TTC549 (cell line): ENCODE data around the gene ARHGEF6.

ENCODE experiments used
- FAIRE-seq: peaks from 2 replicates; lab custom pipeline; 2012; peaks lifted over from hg19 to GRCh38; lab: Jason Lieb, UNC

Gene ARHGEF6

DNA sequence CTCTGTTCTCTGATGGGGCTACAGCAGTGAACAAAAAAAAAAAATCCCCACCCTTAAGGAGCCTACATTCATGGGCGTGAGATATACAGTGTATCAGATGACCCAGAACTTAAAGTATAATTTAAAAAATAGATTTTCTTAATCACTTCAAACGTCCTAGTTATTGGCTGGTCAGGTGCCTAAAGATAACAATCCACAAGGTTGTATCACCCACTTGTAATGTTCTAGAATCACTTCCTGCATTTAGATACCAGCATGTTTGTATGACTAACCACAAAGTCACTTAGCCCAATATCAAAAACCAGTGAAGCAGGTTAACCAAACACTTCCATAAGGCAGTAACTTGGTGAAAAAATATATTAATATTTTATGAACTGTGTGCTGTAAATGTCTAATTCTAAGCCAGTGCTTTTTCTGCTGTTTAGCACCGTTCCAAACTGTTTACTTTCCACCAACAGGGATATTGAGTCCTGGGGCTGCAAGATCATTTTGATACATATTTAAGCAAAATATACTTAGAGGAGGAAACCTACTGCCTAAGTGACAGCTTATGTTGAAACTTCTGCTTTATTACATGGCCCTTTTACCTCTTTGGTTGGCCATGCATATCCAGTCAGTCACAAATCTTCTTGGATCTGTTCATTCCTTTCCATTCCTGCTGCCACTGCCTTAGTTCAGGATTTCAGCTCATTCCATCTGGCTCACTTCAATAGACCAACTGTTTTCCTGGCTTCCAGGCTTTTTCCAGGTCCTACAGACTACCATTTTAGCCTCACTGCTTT is 89.5 kb downstream of the ARHGEF6 start:
- no peak for FAIRE-seq

DNA sequence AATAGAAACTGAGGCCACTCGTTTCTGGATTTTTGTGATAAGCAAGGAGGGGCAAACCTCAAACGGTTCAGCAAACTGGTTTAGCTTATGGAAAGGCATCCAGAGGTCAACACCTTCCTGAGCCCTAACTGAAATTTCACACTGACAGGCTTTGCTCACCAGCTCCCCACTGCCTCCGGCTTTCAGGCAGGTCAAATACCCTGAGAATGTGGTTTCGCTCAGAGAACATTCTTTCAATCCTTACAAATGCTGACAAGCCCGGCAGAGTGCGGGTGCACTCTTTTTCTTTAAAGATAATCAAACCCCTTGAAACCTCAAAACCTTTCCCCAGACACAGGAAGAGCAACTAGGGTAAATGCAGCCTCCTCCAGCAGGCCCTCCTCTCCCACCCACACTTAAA is 91.3 kb downstream of the ARHGEF6 start:
- no peak for FAIRE-seq

DNA sequence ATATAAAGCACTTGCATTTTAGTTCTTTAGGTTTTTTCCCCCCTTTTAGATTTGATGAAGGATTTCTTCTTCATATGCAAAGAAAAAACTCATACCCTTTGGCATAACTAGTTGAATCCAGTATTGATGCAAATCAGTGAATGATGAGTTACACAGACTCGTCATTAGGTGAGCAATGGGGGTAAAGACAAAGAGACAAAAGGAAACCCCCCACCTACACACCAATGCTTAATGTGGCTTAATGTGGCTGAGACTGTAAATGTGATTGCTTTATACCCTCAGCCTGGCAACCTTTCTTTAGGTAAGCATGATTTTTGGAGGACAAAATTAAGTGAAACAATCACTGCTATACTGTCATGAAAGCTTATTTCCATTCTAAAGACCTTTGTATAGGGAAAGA is 93.3 kb downstream of the ARHGEF6 start:
- no peak for FAIRE-seq

DNA sequence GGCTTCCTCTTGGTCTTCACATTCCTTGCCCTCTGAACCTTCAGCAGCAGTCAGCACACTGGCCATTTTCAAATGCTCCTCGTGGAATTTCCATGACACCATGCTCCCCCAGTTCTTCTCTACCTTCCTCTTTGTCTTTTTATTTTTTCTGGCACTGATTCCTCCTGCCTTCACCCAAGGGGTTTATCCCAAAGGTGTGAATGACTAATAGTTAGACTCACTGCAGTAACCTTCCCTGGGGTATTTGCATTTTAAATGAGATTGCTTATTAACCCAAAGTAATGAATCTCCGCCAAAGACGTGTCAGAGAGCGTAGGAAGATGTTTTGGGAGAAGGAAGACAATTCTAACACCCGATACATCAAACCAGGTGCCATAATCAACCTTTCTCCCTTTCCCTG is 96.6 kb downstream of the ARHGEF6 start:
- FAIRE-seq = no peak

DNA sequence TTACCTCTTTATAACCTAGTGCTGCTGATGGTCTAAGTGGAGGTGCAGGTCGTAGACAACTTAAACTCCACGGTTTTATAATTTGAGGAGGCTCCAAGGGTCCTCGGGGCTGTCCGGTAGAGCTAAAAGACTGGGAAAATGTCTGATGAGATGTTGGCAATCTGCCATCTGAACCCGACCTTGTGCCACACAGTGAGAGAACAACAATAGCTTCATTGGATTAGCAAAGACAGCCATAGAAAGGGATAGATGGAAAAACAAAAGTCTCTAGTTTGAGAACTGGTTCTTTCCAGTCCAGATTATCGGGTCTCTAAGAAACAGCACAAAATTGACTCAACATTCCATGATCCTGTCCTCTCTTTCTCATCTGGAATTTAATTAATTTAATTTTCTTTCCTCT is 101.2 kb downstream of the ARHGEF6 start:
- FAIRE-seq = no peak

DNA sequence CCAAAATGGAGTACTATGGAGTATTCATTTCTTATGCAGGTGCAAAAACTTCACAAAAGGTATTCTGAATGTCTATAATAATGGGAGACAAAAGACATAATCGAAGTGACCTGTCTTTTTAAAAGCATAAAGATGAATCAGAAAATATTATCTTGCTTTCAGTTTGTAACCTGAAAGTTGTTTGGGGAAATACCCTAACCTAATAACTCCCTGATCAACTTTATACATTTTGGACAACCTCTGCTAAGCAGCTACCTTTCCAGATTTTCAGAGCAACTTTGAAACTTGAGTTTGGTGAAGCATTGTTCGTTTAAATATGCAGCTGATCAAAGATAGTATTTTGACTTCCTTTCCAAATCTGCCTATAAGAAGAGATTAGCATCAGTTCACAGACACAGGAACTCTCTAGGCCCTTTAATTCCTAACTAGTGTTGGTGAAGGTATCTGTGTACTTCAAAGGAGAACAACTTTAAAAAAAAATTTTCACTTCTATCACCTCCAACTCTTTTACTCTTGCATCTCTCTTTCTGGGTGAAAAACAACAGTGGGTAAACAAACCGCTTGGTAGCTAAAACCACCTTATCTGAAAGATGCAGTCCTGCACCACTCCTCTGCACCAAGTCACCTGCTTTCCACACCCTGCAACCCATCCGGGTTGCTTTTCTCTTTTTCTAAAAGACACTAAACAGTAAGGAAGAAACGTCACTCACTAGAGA is 106.3 kb downstream of the ARHGEF6 start:
- FAIRE-seq = no peak

DNA sequence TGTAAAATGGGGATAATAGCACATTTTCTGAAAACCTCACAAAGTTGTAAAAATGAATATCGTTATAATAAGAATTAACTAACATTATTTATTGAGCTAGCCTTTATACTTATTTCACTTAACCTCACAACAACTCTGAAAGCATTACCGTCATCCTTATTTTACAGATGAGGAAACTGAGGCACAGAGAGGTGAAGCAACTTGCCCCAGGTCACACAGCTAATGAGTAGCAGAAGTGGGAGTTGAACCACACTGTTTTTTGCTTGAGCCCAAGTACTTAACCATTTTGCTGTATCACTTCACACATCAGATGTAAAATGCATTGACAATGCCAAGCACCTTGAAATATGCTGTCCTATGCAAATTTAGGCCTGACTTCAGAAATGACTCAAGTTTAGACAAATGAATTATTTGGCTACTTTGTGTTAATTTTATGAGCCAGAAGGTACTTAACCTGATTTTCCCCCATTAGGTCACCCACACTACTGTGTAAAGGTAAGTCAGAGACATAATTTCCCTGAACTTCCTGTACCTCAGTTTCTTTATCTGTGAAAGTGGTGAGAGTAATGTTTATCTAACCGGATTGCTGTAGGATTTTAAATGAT is 109.6 kb downstream of the ARHGEF6 start:
- FAIRE-seq = no peak

DNA sequence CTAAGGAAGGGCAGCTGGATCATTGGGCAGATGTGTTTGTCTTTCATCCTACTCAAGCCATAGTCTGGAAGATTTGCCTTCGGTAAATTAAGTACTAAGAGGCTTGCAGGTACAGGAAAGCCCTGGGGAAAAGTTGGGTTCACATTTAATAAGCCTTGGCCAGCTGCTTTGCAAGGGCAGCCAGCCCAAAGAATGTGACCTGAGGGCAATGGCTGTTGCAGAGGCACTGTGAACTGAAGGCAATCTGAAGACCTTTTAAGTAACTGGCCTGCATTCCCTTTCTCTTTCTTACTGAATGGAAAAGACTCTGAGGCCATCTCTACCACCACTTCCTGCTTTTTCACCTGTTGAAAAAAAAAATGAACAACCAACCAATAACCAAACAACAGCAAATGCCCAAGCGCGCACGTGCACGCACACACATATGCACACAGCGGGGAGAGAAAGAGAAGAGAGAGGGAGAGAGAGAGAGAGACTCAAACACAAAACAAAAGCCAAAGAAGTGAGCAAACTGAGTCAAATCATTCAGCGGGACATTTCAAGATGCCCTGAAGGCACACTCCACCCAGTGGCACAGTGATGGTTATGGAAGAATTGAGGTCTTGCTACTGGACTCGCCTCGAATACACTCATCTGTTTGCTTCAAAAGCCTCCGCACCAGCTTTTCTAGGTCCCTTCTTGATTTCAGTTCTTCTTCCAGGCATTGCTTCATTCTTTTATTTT is 113.1 kb downstream of the ARHGEF6 start:
- no peak for FAIRE-seq

DNA sequence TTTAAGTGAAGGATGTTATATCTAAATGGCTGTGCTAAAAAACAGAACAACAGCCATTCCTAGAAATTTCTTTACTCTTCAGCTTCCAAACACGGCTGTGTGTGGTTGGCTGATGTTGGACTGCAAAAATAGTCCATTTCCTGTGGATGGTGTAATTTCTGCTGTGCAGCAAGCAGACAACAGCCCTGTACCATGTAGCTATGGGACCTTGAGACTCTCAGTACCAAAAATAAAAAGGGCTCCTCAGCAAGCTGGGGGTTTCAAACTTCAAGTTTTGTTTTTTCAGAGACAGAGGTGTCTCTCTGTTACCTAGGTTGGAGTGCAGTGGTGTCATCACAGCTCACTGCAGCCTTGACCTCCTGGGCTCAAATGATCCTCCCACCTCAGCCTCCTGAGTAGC is 114.6 kb downstream of the ARHGEF6 start:
- no peak for FAIRE-seq

DNA sequence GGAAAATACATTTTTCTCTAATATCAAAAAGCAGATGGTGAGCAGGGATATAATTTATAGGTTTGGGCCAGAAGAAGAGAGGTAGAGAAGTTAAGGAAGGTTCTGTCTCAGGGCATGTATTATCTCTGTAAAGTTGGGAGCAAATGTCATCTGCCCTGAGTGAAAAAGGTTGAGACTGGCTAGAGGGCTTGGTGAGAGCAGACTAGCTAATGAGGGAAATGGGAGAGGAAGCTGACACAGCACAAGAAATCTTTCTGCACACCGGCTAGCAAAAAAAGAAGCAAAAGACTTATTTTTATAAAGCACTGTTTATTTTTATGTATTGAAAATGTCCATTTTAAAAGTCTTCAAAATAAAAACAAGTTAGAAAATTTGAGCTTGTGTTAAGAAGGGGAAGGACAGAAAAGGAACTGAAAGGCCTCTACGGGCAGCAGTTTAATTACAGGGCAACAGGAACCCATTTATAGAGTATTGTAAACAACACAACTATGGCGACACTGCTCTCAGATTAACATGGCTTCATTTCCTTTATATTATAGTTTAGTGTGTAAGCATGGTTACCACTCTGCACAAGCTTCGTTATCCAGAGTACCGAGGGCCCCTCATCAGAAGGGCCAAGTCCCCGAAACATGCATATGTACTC is 115.4 kb downstream of the ARHGEF6 start:
- FAIRE-seq = no peak

DNA sequence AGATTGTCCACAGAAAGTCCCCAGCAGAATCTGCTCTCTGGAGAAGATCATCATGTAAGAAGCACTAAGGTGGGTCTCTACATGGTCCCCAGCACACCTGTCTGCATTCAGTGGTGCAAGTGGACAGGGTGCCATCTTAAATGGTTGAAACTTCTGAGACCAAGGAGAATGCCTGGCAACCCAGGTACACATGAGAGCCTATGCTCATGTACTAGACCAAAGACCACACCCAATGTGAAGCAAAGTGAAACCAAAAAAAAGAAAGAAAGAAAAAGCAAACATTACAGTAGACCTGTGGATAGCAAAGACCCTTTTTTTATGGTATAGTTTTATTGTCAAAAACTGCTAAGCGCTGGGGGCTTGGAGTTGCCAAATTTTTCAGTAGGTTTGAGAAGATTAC is 117.8 kb downstream of the ARHGEF6 start:
- no peak for FAIRE-seq

DNA sequence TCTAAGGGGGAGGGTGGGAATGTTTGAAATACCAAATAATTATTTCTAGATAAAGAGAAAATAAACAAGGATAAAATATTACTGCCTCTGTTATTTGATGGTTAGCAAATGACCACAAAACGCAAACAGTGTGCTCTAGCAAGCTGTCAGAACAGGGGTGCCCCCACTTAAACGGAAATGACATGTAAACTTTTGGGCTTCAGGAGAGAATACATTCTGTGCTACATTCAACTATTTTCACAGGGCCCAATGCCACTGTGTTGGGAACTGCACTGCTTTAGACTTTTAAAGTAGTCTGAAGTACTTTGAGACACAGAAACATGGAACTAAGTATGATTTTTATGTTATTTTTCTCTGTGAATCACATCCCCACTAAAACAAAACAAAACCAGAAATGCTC is 118.6 kb downstream of the ARHGEF6 start:
- FAIRE-seq = no peak

DNA sequence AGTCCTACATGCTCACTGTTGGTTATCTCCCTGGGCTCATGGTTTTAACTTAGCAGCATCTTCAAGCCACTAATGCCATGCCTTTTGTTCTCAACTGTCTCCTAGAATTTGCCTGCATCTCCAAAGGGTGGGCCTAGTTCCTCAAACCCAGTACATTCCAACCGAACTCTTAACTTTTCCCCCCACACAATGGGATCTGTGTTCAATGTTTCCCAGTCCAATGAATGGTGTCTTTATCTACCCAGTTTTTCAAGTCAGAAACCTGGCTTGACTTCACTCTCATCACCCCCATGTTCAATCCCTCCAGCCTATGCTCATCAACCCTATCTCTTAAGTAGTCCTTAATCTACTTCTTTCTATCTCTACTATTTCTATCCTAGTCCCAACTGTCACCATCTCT is 119.8 kb downstream of the ARHGEF6 start:
- FAIRE-seq = no peak

DNA sequence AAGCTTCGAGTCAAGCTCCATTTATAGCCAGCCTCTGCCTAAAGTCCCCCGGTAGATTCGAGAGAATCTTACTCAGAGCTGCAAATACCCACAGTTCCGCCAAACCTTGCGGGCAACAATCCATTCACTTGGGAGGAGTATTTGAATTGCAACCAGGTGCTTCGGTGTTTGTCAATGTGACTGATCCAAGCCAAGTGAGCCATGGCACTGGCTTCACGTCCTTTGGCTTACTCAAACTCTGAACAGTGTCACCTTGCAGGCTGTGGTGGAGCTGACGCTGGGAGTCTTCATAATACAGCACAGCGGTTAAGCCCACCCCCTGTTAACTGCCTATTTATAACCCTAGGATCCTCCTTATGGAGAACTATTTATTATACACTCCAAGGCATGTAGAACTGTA is 121.6 kb downstream of the ARHGEF6 start:
- no peak for FAIRE-seq

DNA sequence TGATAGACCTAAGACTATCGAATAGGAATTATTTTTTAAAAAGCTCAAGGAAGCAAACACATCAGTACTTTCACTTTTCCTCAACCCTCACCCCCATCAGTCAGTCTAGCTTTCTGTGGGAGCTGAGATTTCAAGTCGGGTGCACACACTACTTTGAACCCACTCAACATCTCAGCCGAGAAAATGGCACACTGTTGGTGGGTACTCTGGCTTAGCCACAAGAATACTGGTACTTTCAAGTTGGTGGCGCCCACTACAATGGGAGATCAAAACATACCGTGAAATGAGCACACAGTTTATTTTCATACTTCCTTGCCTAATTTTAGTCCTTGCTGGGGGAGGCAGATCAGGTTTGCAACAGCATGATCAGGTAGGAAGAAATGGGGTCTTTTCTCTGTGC is 122.6 kb downstream of the ARHGEF6 start:
- FAIRE-seq = no peak

DNA sequence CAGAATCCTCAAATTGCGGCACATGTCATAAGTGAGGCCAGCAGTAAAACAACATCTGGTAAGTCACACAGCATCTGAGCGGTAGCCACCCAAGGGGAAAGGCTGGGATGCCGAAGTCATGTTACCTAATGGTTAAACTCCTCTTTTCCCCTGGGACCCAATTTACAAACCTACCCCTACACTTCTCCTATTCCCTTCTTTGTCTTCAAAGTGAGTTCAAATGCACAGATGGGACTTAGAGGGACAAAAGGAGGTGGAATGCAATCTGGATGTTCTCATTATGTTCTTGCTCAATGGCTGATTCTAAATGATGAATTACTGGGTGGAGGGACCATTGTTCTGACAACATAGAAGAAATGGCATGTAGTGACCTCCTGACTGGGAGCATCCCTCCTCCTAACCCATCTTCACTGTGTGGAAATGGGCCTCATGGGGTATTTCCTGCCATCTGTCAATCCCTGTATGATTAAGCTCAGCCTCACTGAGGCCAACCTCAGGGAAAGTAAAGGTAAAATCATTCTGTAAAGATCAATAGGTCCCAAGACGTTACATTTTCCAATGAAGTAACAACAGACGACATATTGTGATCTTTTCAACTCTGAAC is 124.3 kb downstream of the ARHGEF6 start:
- no peak for FAIRE-seq

DNA sequence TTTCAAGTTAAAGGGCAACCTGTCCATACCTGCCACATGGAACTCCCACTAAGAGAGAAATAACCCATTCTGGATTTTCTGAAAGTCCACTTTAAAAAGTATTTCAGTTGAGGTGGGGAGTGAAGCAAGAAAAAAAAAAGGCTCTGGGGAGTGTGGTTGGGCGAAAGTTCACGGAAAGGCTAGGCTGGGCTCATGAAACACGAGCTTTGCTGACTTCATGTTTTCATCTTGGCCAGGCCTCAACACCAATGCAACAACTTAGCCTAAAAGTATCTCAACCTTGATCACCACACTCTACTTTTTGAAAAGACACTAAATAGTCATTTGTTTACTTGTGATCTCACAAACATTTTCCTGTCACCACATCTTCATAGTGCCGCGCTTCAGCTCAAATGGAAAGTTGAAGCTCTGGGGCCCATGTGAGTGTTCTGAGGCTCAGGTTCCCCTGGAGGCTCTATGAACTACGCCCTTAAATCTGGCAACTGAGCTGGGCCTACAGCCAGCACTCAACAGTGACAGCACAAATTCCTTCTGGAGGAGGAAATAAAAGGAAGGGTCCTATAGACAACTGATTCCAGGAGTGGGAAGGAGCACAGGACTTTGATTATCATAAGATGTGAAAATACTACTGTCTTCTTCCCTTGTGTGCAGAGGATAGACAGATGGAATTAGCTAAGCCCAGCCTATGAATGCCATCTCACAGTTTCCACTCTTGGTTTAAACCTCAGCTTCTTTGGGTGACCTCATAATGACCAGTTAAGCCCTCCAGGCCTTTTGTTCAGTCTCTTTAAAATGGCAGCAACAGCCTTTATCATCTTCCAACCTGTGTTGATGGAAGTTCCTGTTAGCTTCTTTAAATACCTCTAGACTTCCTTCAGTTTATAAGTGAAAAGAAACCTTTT is 127.7 kb downstream of the ARHGEF6 start:
- FAIRE-seq = no peak

DNA sequence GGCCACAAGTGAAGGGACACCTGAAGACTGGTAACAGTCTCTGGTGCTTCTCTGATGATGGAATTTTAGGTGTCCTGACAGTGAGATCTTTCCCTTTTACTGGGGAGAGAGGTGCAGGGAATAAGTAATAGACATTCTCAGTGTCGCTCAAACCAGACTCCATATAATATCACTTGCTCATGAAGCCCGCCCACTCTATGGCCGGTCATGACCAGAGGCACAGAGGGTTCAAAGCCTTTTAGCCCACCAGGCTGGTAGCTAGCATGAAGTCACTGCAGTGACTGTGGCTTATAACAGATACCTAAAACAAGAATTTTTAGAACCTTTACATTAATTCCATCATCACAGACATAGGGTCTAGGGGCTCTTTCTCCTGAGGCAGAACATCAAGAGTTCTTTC is 129.9 kb downstream of the ARHGEF6 start:
- no peak for FAIRE-seq

DNA sequence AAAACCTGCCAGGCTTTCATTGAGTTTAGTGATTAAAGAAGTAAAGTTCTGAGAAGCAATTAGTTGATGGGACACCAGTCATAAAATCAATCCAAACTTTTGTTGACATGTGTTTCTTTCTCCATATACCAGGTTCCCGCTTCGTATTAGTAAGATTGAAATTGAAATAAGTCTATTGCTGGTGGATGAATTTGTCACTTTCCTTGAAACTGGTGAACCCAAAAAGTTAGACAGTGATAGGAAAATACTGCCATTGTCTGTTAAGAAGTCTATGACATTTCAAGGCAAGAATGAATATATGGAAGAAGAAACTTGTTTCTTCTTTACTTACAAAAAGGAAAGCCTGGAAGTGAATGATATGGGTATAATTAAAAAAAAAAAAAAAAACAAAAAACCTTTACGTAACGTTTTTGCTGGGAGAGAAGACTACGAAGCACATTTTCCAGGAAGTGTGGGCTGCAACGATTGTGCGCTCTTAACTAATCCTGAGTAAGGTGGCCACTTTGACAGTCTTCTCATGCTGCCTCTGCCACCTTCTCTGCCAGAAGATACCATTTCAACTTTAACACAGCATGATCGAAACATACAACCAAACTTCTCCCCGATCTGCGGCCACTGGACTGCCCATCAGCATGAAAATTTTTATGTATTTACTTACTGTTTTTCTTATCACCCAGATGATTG is 132.9 kb downstream of the ARHGEF6 start, which contains the start of gene CD40LG:
CD40LG (plus strand) TSS at position 482 of the 684 bp plus-strand sequence; CDS start at position 573, 91 bp downstream.
- FAIRE-seq = no peak

DNA sequence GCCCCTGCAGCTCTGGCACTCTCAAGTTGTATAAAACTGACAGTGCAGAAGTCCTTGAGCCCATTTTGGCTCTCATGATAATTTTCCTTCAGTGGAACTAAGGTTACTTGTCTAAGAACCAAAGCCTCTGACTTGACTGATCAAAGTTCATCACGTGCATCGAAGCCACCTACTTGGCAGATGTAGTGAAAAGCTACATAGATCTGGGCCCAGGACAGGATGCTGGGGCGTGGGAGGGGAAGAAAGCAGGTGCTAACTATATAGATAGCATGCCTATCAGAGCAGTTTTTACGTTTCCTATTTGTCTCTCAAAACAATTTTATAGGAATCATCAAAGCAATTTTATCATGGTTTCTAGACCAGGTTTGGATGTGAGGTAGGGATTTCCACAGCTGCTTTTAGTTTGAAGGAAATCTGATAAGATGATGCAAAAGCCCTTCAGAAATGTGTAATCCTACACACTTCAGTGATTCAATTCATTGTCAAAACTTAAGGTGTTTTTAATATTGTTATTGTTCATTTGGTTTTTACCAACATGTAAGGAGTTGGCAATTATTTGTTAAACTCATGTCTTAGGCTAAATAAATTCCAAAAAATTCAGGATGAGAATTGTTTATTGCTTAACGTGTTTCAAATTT is 134.0 kb downstream of the ARHGEF6 start:
- FAIRE-seq = no peak
